Panc1 (cell line): ENCODE measurements around the gene VSTM2L. TPM values are rescaled to one million over a fixed set of nuclear protein-coding genes. Genes with fewer than 3 reads are reported as not detected.

Source experiments
- ATAC-seq: fragments of 200-7000 bp; cut with Tn5 transposase; 2 replicates; pipeline ENCODE4 v1.9.1; 2020; ENCODE audit warnings: mild to moderate bottlenecking, moderate library complexity
- BruUV-seq: library from RNA; stranded (reverse); fragments of 400-500 nt; replicated peaks from 2 replicates; lab custom pipeline; 2021; lab: Mats Ljungman, UMichigan
- CTCF ChIA-PET: fragments of 300-600 bp; sonication (Branson Sonifier 250); formaldehyde crosslinking; loops from one replicate; lab custom pipeline; 2022; ENCODE audit warnings: antibody characterized with exemption; lab: Charles Lee
- POLR2A ChIA-PET: fragments of 300-600 bp; sonication (Branson Sonifier 250); formaldehyde crosslinking; loops from one replicate; lab custom pipeline; 2022; ENCODE audit warnings: antibody characterized with exemption; lab: Charles Lee
- DNase-seq: peaks from one replicate; pipeline ENCODE4 v3.0.0-alpha.2; 2010; ENCODE audit warnings: low read depth, low spot score
- H3K27ac ChIP-seq: 2 replicates; pipeline ENCODE4 v1.5.1; 2011; ENCODE audit warnings: mild to moderate bottlenecking, low read length, inconsistent platforms
- H3K27me3 ChIP-seq: fragments of 200-500 bp; sonication (Bioruptor generic); 2 replicates; pipeline ENCODE4 v1.6.0; 2014; ENCODE audit warnings: low read length, inconsistent platforms; ENCODE audit not compliant: control insufficient read depth, insufficient read depth
- H3K36me3 ChIP-seq: fragments of 200-500 bp; sonication (Bioruptor generic); 2 replicates; pipeline ENCODE4 v1.5.1; 2014; ENCODE audit warnings: inconsistent platforms, mild to moderate bottlenecking, low read length, moderate library complexity; ENCODE audit not compliant: control insufficient read depth, insufficient read depth
- H3K4me1 ChIP-seq: 2 replicates; pipeline ENCODE4 v1.5.1; 2011; ENCODE audit warnings: inconsistent platforms, mild to moderate bottlenecking, low read length, moderate library complexity; ENCODE audit not compliant: control insufficient read depth, insufficient read depth
- H3K4me3 ChIP-seq, 2 experiments: 2 replicates each; pipeline ENCODE4 v1.5.1; 2011 to 2012; ENCODE audit warnings: low read depth in 2 of 2, low read length in 2 of 2, mild to moderate bottlenecking in 2 of 2, inconsistent platforms in 1 of 2, moderate library complexity in 1 of 2
- H3K9me3 ChIP-seq: fragments of 200-500 bp; sonication (Bioruptor generic); 2 replicates; pipeline ENCODE4 v1.5.1; 2014; ENCODE audit warnings: low read depth, mild to moderate bottlenecking, inconsistent platforms, low read length, moderate library complexity; ENCODE audit not compliant: control insufficient read depth, insufficient read depth
- POLR2AphosphoS5 ChIP-seq: IDR thresholded peaks from 2 replicates; pipeline ENCODE4 v1.6.1; 2012; ENCODE audit warnings: mild to moderate bottlenecking, low read depth, low read length, moderate library complexity
- SIN3A ChIP-seq: IDR thresholded peaks from 2 replicates; pipeline ENCODE4 v1.6.1; 2012; ENCODE audit warnings: low read depth, mild to moderate bottlenecking, low read length, moderate library complexity, borderline replicate concordance; ENCODE audit not compliant: insufficient read depth
- TCF7L2 ChIP-seq: IDR thresholded peaks from 2 replicates; pipeline ENCODE4 v1.6.1; 2011; ENCODE audit warnings: mild to moderate bottlenecking, low read depth, low read length, inconsistent platforms
- in situ Hi-C: cut with HindIII; loops from 2 replicates; pipeline ENCODE4 v1.10.0; 2016; ENCODE audit warnings: low sequenced_read_pairs, low pct_unique_long_range_greater_than_20kb
- intact Hi-C: fragments of 100-400 bp; cut with micrococcal nuclease; formaldehyde crosslinking; loops from one replicate; pipeline ENCODE4 v1.10.0; 2022; ENCODE audit not compliant: unreplicated experiment
- total RNA-seq: library from RNA; stranded (reverse); gene quantifications from one replicate; pipeline ENCODE4 v1.2.1, GENCODE V29; 2021; ENCODE audit not compliant: unreplicated experiment
- TF ChIP-seq, protein P1 (sequence below): fragments of 450-650 bp; IDR thresholded peaks from 2 replicates; pipeline ENCODE4 v1.5.1; 2017; ENCODE audit warnings: mild to moderate bottlenecking
- TF ChIP-seq, protein P2 (sequence below), 2 experiments: IDR thresholded peaks; 2 replicates each; pipeline ENCODE4 v1.6.1; 2011 to 2012; ENCODE audit warnings: low read depth in 2 of 2, control low read depth in 1 of 2, low read length in 1 of 2, mild to moderate bottlenecking in 1 of 2, moderate library complexity in 1 of 2; ENCODE audit not compliant: insufficient read depth in 1 of 2

Gene VSTM2L
- total RNA-seq, 1 experiment from 2014 or later = 16.0 TPM

DNA sequence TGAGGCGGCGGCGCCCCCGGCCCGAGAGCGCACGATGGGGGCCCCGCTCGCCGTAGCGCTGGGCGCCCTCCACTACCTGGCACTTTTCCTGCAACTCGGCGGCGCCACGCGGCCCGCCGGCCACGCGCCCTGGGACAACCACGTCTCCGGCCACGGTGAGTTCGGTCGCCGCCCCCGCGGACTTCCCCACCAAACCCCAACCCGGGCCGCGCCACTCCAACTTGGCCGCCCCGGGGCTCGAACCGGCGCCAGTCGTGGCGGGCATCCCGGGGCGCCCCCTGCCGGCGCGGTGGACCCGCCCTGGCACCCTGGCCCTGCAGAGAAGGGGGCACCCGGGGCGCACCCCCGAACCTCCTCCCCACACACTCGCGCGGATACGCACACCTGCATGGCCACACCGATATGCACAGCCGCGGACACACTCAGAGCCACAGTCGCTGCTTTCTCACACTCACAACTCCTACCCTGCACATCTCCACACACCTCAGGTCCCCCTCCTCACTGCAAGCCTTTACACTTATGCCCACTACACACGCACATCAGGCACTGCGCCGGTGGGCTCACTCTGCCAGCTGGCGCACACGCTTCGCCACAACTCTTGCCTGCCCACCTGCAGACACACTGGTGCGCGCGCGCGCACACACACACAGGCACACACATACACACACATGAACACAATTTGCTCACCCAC, 535 bp downstream of the VSTM2L start:
- DNase-seq = no peak
- in situ Hi-C loops = no loop called here
- H3K27ac ChIP-seq = no peak overlapping the region
- no peaks in the 10 kb centered on the region for H3K36me3 ChIP-seq
- H3K4me1 ChIP-seq = peaks cover 7% of the 10 kb centered on the region
- no peaks in the 10 kb centered on the region for H3K27me3 ChIP-seq
- no TSS peak for BruUV-seq
- POLR2A ChIA-PET = no interaction called here
- TF ChIP-seq, protein P1, sequence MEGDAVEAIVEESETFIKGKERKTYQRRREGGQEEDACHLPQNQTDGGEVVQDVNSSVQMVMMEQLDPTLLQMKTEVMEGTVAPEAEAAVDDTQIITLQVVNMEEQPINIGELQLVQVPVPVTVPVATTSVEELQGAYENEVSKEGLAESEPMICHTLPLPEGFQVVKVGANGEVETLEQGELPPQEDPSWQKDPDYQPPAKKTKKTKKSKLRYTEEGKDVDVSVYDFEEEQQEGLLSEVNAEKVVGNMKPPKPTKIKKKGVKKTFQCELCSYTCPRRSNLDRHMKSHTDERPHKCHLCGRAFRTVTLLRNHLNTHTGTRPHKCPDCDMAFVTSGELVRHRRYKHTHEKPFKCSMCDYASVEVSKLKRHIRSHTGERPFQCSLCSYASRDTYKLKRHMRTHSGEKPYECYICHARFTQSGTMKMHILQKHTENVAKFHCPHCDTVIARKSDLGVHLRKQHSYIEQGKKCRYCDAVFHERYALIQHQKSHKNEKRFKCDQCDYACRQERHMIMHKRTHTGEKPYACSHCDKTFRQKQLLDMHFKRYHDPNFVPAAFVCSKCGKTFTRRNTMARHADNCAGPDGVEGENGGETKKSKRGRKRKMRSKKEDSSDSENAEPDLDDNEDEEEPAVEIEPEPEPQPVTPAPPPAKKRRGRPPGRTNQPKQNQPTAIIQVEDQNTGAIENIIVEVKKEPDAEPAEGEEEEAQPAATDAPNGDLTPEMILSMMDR = peak; percentile 91
- TF ChIP-seq POLR2AphosphoS5 (no peak), SIN3A (no peak)
- TF ChIP-seq, protein P2, sequence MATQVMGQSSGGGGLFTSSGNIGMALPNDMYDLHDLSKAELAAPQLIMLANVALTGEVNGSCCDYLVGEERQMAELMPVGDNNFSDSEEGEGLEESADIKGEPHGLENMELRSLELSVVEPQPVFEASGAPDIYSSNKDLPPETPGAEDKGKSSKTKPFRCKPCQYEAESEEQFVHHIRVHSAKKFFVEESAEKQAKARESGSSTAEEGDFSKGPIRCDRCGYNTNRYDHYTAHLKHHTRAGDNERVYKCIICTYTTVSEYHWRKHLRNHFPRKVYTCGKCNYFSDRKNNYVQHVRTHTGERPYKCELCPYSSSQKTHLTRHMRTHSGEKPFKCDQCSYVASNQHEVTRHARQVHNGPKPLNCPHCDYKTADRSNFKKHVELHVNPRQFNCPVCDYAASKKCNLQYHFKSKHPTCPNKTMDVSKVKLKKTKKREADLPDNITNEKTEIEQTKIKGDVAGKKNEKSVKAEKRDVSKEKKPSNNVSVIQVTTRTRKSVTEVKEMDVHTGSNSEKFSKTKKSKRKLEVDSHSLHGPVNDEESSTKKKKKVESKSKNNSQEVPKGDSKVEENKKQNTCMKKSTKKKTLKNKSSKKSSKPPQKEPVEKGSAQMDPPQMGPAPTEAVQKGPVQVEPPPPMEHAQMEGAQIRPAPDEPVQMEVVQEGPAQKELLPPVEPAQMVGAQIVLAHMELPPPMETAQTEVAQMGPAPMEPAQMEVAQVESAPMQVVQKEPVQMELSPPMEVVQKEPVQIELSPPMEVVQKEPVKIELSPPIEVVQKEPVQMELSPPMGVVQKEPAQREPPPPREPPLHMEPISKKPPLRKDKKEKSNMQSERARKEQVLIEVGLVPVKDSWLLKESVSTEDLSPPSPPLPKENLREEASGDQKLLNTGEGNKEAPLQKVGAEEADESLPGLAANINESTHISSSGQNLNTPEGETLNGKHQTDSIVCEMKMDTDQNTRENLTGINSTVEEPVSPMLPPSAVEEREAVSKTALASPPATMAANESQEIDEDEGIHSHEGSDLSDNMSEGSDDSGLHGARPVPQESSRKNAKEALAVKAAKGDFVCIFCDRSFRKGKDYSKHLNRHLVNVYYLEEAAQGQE (IDR thresholded peaks at IDR 0.05; ENCODE audit: insufficient read depth in 1 of 2, low read depth in 2 of 2, low read length in 1 of 2) = peak in 1 of 2 experiments; percentile 4; a peak in 1 of 4 replicates
- peak overlapping the region; percentile 46 to 47 for H3K4me3 ChIP-seq
- intact Hi-C loops = loop anchor here (5.0 kb wide), 1 partner anchor 89 kb away; no protein-coding TSS in a partner anchor
- H3K9me3 ChIP-seq = no peaks in the 10 kb centered on the region
- ATAC-seq = peak; percentile 38
- CTCF ChIA-PET = no interaction called here

- ChIA-PET CTCF (no interaction called here), POLR2A (no interaction called here)
- no peak for DNase-seq
- ATAC-seq = no peak
- H3K4me1 ChIP-seq = peaks cover 7% of the 10 kb centered on the region
- H3K4me3 ChIP-seq = peak overlapping the region in 1 of 2 experiments; percentile 47; a peak in 3 of 4 replicates
- H3K36me3 ChIP-seq = no peaks in the 10 kb centered on the region
- in situ Hi-C loops (no loop called here), intact Hi-C loops (loop anchor here (5.0 kb wide), 1 partner anchor 88 kb away; no protein-coding TSS in a partner anchor)
- no TSS peak for BruUV-seq
- no peaks in the 10 kb centered on the region for H3K27me3 ChIP-seq
- H3K27ac ChIP-seq = no peak overlapping the region
- TF ChIP-seq, protein P1 = no peak
- TF ChIP-seq TCF7L2 = no peak
- TF ChIP-seq, protein P2 (IDR thresholded peaks at IDR 0.05; ENCODE audit: insufficient read depth in 1 of 2, low read depth in 2 of 2, low read length in 1 of 2) = no peak
- TF ChIP-seq POLR2AphosphoS5 = no peak
- no peak for TF ChIP-seq SIN3A
- no peaks in the 10 kb centered on the region for H3K9me3 ChIP-seq
These were observed 1.2 kb downstream of the VSTM2L start for GRCh38 chr20:37904008-37904642.
